IMR-90 (cell line): ENCODE measurements around the gene MIR17HG. TPM values are rescaled to one million over a fixed set of nuclear protein-coding genes. Genes with fewer than 3 reads are reported as not detected.

Experiments used
- ATAC-seq: fragments of 200-7000 bp; cut with Tn5 transposase; 2 replicates; pipeline ENCODE4 v1.9.1; 2020; ENCODE audit warnings: low read depth, mild to moderate bottlenecking, moderate library complexity
- BruUV-seq: library from RNA; stranded (reverse); fragments of 400-500 nt; replicated peaks from 2 replicates; lab custom pipeline; 2021; lab: Mats Ljungman, UMichigan
- CTCF ChIA-PET: fragments of 300-600 bp; formaldehyde crosslinking; extraction: SDS; loops from one replicate; lab custom pipeline; 2021; ENCODE audit warnings: antibody characterized with exemption; lab: Yijun Ruan, JAX
- POLR2A ChIA-PET: fragments of 300-600 bp; sonication (Branson Sonifier 250); formaldehyde crosslinking; loops from one replicate; lab custom pipeline; 2022; ENCODE audit warnings: antibody characterized with exemption; ENCODE audit not compliant: unreplicated experiment; lab: Charles Lee
- DNase-seq: peaks from one replicate; pipeline ENCODE4 v3.0.0; 2013
- H2AFZ ChIP-seq: replicated peaks from 2 replicates; pipeline ENCODE3; 2013; ENCODE audit warnings: low read length, mild to moderate bottlenecking; ENCODE audit not compliant: poor library complexity
- H2AK5ac ChIP-seq: 2 replicates; pipeline ENCODE4 v1.6.1; 2013; ENCODE audit warnings: low read depth, low read length, inconsistent platforms
- H2AK9ac ChIP-seq: replicated peaks from 2 replicates; pipeline ENCODE3; 2013; ENCODE audit warnings: mild to moderate bottlenecking, low read depth, low read length, moderate library complexity; ENCODE audit not compliant: poor library complexity
- H2BK120ac ChIP-seq: 2 replicates; pipeline ENCODE4 v1.6.1; 2013; ENCODE audit warnings: low read depth, low read length, inconsistent platforms
- H2BK15ac ChIP-seq: 3 replicates; pipeline ENCODE4 v1.6.1; 2013; ENCODE audit warnings: low read depth, low read length, inconsistent platforms
- H2BK20ac ChIP-seq: 2 replicates; pipeline ENCODE4 v1.6.1; 2013; ENCODE audit warnings: low read depth, mild to moderate bottlenecking, inconsistent platforms, low read length, moderate library complexity
- H2BK5ac ChIP-seq: 2 replicates; pipeline ENCODE4 v1.6.1; 2013; ENCODE audit warnings: mild to moderate bottlenecking, low read depth, low read length, inconsistent platforms; ENCODE audit not compliant: poor library complexity, severe bottlenecking
- H3K14ac ChIP-seq: replicated peaks from 2 replicates; pipeline ENCODE4 v1.6.1; 2013; ENCODE audit warnings: low read depth, low read length, inconsistent platforms
- H3K18ac ChIP-seq: 2 replicates; pipeline ENCODE4 v1.6.1; 2013; ENCODE audit warnings: low read depth, low read length, control low read depth
- H3K23ac ChIP-seq: 2 replicates; pipeline ENCODE4 v1.6.1; 2013; ENCODE audit warnings: low read depth, low read length, inconsistent platforms
- H3K27ac ChIP-seq: 2 replicates; pipeline ENCODE4 v1.5.1; 2013; ENCODE audit warnings: mild to moderate bottlenecking, control low read depth, low read length; ENCODE audit not compliant: insufficient read depth
- H3K27me3 ChIP-seq: 2 replicates; pipeline ENCODE4 v1.6.1; 2013; ENCODE audit warnings: low read length; ENCODE audit not compliant: control insufficient read depth, insufficient read depth
- H3K36me3 ChIP-seq: 2 replicates; pipeline ENCODE4 v1.6.1; 2013; ENCODE audit warnings: low read length, mixed read lengths; ENCODE audit not compliant: control insufficient read depth, insufficient read depth
- H3K4ac ChIP-seq: 2 replicates; pipeline ENCODE4 v1.6.1; 2013; ENCODE audit warnings: low read depth, low read length, inconsistent platforms
- H3K4me1 ChIP-seq: 2 replicates; pipeline ENCODE4 v1.6.1; 2013; ENCODE audit warnings: low read length, mixed read lengths; ENCODE audit not compliant: control insufficient read depth, insufficient read depth
- H3K4me2 ChIP-seq: 2 replicates; pipeline ENCODE4 v1.6.1; 2013; ENCODE audit warnings: low read depth, mild to moderate bottlenecking, control low read depth, low read length, moderate library complexity
- H3K4me3 ChIP-seq: 2 replicates; pipeline ENCODE4 v1.5.1; 2013; ENCODE audit warnings: low read depth, mild to moderate bottlenecking, control low read depth, low read length, moderate library complexity; ENCODE audit not compliant: insufficient read depth
- H3K56ac ChIP-seq: 2 replicates; pipeline ENCODE4 v1.6.1; 2013; ENCODE audit warnings: low read length, inconsistent platforms; ENCODE audit not compliant: insufficient read depth; ENCODE audit errors: extremely low read depth
- H3K79me1 ChIP-seq, 2 experiments: 2 replicates each; pipeline ENCODE4 v1.6.1; 2013; ENCODE audit warnings: low read length in 2 of 2, inconsistent platforms in 1 of 2, low read depth in 1 of 2
- H3K9ac ChIP-seq: 2 replicates; pipeline ENCODE4 v1.6.1; 2013; ENCODE audit warnings: low read depth, low read length, control low read depth
- H3K9me1 ChIP-seq: 2 replicates; pipeline ENCODE4 v1.6.1; 2013; ENCODE audit warnings: low read length, inconsistent platforms; ENCODE audit not compliant: insufficient read depth
- H3K9me3 ChIP-seq: 2 replicates; pipeline ENCODE4 v1.6.1; 2013; ENCODE audit warnings: low read length; ENCODE audit not compliant: control insufficient read depth, insufficient read depth
- H4K20me1 ChIP-seq: 2 replicates; pipeline ENCODE4 v1.6.1; 2013; ENCODE audit warnings: low read length, inconsistent platforms; ENCODE audit not compliant: insufficient read depth
- H4K5ac ChIP-seq: 2 replicates; pipeline ENCODE4 v1.6.1; 2013; ENCODE audit warnings: mild to moderate bottlenecking, low read depth, low read length, control low read depth
- H4K8ac ChIP-seq, 2 experiments: 2 replicates each; pipeline ENCODE4 v1.6.1; 2013; ENCODE audit warnings: low read depth in 2 of 2, low read length in 2 of 2, control low read depth in 1 of 2, inconsistent platforms in 1 of 2
- H4K91ac ChIP-seq: 2 replicates; pipeline ENCODE4 v1.6.1; 2013; ENCODE audit warnings: low read depth, low read length, inconsistent platforms; ENCODE audit not compliant: insufficient read depth
- BHLHE40 ChIP-seq: fragments of 150-350 bp; IDR thresholded peaks from 2 replicates; pipeline ENCODE4 v1.6.1; 2016; ENCODE audit warnings: mild to moderate bottlenecking, low read depth, low read length
- CEBPB ChIP-seq: IDR thresholded peaks from 2 replicates; pipeline ENCODE4 v1.6.1; 2012; ENCODE audit warnings: low read depth, low read length, improper control_type of control experiment
- CHD1 ChIP-seq: IDR thresholded peaks from 2 replicates; pipeline ENCODE4 v1.6.1; 2012; ENCODE audit warnings: low read depth, low read length, improper control_type of control experiment
- MAFK ChIP-seq: IDR thresholded peaks from 2 replicates; pipeline ENCODE4 v1.6.1; 2012; ENCODE audit warnings: low read depth, low read length, improper control_type of control experiment
- NFE2L2 ChIP-seq: fragments of 150-350 bp; IDR thresholded peaks from 2 replicates; pipeline ENCODE4 v1.6.1; 2016; ENCODE audit warnings: low read depth, mild to moderate bottlenecking, low read length
- POLR2A ChIP-seq: IDR thresholded peaks from 2 replicates; pipeline ENCODE4 v1.6.1; 2012; ENCODE audit warnings: mild to moderate bottlenecking, low read depth, low read length
- RCOR1 ChIP-seq: IDR thresholded peaks from 2 replicates; pipeline ENCODE4 v1.6.1; 2012; ENCODE audit warnings: mild to moderate bottlenecking, low read length, improper control_type of control experiment; ENCODE audit not compliant: insufficient replicate concordance
- RFX5 ChIP-seq: IDR thresholded peaks from 2 replicates; pipeline ENCODE4 v1.8.0; 2012; ENCODE audit warnings: low read depth, mild to moderate bottlenecking, low read length, moderate library complexity
- SMC3 ChIP-seq: fragments of 150-350 bp; IDR thresholded peaks from 2 replicates; pipeline ENCODE4 v1.6.1; 2016; ENCODE audit warnings: low read depth, mild to moderate bottlenecking, antibody characterized with exemption, low read length, moderate library complexity
- WGBS, 2 experiments: methylation state at CpG; one replicate each; pipeline versions ENCODE4 v1.1.5 to v1.1.7; 2013; ENCODE audit warnings: missing lambda C conversion rate in 2 of 2; ENCODE audit not compliant: insufficient read length in 1 of 2; ENCODE audit errors: extremely low coverage in 2 of 2; 5-methylcytosine and 5-hydroxymethylcytosine counted together
- dilution Hi-C: fragments of 300-500 bp; cut with HindIII; formaldehyde crosslinking; loops from one replicate; pipeline ENCODE4 v1.14.3; 2018; ENCODE audit warnings: low sequenced_read_pairs; ENCODE audit not compliant: unreplicated experiment
- in situ Hi-C: fragments of 300-500 bp; cut with MboI; formaldehyde crosslinking; loops from 3 replicates; pipeline ENCODE4 v1.14.3; 2019; ENCODE audit warnings: low sequenced_read_pairs, inconsistent platforms, mixed read lengths
- intact Hi-C: fragments of 100-400 bp; cut with micrococcal nuclease; formaldehyde crosslinking; loops from 2 replicates; pipeline ENCODE4 v1.10.0; 2022
- polyA plus RNA-seq, 3 experiments: library from polyadenylated mRNA; depleted of rRNA; stranded (reverse); fragments of >200 nt; gene quantifications; 2 replicates each; pipeline ENCODE4 v1.2.3, GENCODE V29; 2012; ENCODE audit warnings: low replicate concordance in 1 of 3
- total RNA-seq: library from RNA; depleted of rRNA; stranded (reverse); fragments of >200 nt; gene quantifications from 2 replicates; pipeline ENCODE4 v1.2.3, GENCODE V29; 2012
- TF ChIP-seq, protein P1 (sequence below): fragments of 150-350 bp; IDR thresholded peaks from 2 replicates; pipeline ENCODE4 v1.6.1; 2016; ENCODE audit warnings: low read depth, mild to moderate bottlenecking, low read length, moderate library complexity, borderline replicate concordance

MIR17HG gene
- total and polyA plus RNA-seq, 2 of the 4 experiments (the other 2 are of a cell fraction): 0.77 to 3.0 TPM

DNA sequence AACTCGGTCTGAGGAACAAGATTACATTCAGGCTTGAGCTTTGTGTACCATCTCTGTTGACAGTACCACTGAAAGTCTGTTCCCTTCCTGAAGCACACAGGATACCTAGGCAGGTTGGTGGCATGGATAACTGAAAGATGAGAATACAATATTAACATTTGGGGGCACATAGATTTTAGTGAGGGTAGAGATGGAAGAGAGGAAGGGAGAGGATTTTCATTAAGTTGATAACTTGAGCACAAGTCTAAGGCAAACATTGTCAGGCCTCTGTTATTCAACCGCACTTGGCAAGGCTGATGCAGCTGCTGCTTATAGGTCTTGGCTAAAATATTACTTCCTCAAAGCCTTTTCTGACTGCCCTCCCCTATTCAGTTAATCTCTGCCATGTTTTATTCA, 10.9 kb downstream of the MIR17HG start:
- Histone ChIP-seq H2AK5ac (no peak overlapping the region), H3K18ac (no peak overlapping the region), H3K9me1 (0 out of 2 replicates have a peak, but pooled peaks cover 4% of the 10 kb centered on the region), H3K79me1 (peaks cover 4% of the 10 kb centered on the region in 2 experiments; a peak in 3 of 4 replicates), H2AFZ (no peak overlapping the region), H2BK20ac (no peak overlapping the region), H3K27ac (no peak overlapping the region), H3K4me3 (no peak overlapping the region), H3K4me2 (no peak overlapping the region), H3K14ac (no peak overlapping the region), H4K20me1 (no peaks in the 10 kb centered on the region), H4K91ac (no peak overlapping the region), H2BK5ac (no peak overlapping the region), H3K4me1 (no peaks in the 10 kb centered on the region), H2BK120ac (no peak overlapping the region), H3K9ac (no peak overlapping the region), H2BK15ac (no peak overlapping the region), H2AK9ac (no peak overlapping the region), H3K36me3 (peaks cover 7% of the 10 kb centered on the region), H3K27me3 (no peaks in the 10 kb centered on the region), H3K23ac (no peak overlapping the region), H3K9me3 (no peaks in the 10 kb centered on the region), H3K4ac (no peak overlapping the region), H3K56ac (no peak overlapping the region), H4K5ac (no peak overlapping the region), H4K8ac (no peak overlapping the region)
- whole genome bisulfite sequencing, 2 experiments: no CpG with 5 or more reads among the region's 2 CpGs
- TF ChIP-seq MAFK (no peak), CHD1 (no peak), SMC3 (no peak), RCOR1 (no peak), RFX5 (no peak), CEBPB (no peak), NFE2L2 (no peak), BHLHE40 (no peak), POLR2A (no peak)
- TF ChIP-seq, protein P1, sequence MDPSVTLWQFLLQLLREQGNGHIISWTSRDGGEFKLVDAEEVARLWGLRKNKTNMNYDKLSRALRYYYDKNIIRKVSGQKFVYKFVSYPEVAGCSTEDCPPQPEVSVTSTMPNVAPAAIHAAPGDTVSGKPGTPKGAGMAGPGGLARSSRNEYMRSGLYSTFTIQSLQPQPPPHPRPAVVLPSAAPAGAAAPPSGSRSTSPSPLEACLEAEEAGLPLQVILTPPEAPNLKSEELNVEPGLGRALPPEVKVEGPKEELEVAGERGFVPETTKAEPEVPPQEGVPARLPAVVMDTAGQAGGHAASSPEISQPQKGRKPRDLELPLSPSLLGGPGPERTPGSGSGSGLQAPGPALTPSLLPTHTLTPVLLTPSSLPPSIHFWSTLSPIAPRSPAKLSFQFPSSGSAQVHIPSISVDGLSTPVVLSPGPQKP: no peak
- ChIA-PET POLR2A (no interaction called here), CTCF (interaction anchor here (0.8 kb wide), 1 partner anchor 9 kb away, joined by 4 read pairs; no protein-coding TSS in a partner anchor)
- intact Hi-C loops (no loop called here), dilution Hi-C loops (no loop called here), in situ Hi-C loops (no loop called here)
- no peak for ATAC-seq
- no TSS peak for BruUV-seq
- no peak for DNase-seq
